Measurements from ENCODE around the gene TSPOAP1.

The TSPOAP1 gene

GRCh38 chr17:58316260-58316960, 12.2 kb downstream of the TSPOAP1 start:
- no peak for DNase-seq (ENCODE audit: low read depth in 3 of 3)

DNA sequence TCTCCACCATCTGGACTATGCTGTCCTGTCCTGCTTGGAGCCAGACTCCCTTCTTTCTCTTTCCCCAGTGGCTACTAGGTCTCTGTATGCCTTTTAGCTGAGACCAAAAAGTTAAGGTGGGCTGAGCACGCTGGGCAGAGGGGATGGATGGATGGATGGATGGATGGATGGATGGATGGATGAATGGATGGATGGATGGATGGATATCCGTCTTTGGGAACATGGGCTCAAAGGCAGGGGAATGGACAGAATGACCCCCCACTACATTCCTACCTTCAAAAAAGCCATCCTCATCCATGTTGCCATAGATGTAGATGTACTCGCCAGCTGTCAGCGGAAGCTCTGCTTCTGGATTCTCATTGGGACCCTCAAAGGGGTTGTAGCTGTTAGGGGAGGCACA, 12.8 kb downstream of the TSPOAP1 start:
- no peak for DNase-seq (ENCODE audit: low read depth in 3 of 3)

DNA sequence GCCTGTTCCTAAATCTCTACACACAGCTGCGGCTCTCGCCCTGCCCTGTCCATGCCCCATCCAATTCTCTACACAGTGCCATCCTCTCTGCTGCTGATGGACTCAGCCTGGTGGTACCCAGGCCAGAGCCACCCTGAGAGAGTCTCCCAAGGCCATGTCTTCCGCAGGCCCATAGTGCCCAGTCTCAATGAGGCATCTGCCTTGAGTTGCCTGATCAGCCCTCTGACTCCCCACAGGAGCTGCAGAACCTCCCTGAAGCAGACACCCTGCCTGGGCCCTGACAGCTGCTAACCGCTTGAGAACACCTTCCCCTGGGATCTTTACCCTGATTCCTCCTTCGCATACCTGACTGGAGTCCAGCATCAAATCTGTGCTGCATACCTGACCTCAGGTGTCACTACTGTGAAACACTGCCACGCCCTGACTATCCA, 13.3 kb downstream of the TSPOAP1 start:
- DNase-seq (ENCODE audit: low read depth in 3 of 3) = no peak

GRCh38 chr17:58314706-58315015, 13.9 kb downstream of the TSPOAP1 start:
- no peak for DNase-seq (ENCODE audit: low read depth in 3 of 3)

DNA sequence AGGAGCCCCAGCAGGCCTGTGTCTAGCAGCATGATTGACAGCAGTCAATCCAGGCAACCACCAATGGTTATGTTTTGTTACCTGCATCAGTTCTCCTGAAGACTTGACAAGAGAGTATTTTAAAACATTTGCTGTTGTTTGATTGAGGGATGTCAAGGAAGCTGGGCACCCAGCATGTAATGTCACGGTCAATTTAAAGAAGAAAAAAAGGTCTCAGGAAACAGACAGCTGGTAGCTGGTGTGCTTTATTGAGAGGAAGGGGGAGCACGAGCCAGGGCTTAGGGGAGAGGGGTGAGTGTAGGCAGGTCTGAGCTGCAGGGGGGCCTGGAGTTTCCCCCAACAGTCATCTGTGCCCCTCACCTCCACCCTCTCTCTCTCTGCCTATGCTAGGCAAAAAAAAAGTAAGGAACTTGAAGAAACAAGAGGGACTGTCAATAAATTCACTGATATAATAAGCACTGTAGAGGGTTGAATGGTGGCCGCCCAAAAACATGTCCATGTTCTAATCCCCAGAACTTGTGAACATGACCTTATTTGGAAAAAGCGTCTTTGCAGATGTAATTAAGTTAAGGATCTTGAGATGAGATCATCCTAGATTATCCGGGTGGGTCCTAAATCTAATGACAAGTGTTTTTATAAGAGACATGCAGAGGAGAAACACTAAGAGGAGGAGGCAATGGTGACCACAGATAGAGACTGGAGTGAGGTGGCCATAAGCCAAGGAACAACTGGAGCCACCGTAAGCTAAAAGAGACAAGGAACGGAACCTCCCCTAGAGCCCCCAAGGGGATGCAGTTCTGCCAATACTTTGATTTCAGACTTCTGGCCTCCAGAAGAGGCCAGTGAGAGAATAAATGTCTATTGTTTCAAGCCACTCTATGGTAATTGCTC, 14.5 kb downstream of the TSPOAP1 start:
- DNase-seq (ENCODE audit: low read depth in 3 of 3) = no peak

DNA sequence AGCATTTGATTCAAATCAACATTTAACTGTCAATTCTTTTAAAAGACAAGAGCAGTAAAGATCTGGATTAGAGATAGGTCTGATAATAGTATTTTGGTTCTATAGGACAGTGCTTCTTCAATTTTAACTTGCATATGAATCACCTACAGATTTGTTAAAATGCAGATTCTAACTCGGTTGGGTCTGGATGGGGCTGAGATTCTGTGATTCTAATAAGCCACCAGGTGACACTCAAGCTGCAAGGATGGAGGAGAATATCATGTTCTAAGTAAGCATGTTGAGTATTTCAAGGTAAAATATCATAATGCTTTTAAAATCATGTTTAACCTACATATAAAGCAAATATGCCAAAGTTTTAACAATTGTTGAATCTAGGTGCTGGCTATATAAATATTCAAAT, 15.8 kb downstream of the TSPOAP1 start:
- no peak for DNase-seq (ENCODE audit: low read depth in 3 of 3)

DNA sequence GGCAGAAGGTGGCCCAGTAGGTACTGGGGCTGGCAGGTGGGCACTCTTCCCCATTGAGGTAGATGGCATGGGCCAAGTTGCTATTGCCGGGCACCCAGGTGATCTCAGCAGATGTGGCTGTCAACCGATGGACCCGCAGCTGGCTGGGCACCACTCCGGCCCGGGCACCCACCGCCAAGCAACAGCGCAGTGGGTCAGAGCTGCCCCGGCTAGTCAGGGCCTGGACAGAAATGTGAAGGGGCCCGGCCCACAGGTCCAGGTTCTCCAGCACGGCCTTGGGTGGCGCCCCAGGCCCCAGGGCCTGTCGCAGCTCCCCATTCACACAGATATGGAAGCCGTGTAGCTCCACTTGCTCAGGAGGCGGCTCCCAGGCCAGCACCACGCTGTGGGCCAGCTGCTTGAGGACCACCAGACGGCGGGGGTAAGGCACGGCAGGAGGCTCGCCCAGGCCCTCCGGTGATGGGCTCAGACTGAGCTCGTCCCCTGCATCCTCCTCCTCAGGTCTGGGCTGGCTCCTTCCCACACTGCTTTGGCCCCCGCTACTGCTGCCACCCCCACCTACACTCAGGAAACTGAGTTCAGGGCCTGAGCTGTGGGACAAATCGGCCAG, 16.5 kb downstream of the TSPOAP1 start:
- DNase-seq (ENCODE audit: low read depth in 3 of 3) = no peak

DNA sequence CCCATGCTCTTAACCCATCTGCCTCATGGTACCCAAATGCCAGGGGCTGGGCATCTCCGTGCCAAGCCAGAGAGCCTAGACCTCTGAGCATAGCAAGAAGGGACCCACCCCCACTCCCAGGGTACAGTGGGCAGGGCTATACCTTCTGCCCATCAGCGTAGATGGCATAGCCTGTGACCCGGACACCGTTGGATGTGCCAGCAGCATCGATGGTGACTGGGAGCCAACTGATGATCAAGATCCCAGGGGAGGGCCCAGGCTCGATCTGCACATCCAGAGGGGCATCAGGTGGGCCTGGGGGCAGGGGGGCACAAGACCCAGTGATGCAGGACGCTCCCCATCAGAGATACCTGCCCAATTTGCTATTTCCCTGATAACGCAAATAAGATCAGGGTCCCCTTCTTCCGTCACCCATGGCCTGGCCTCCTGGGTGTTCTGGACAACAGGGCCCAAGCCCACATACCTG, 17.1 kb downstream of the TSPOAP1 start:
- DNase-seq (ENCODE audit: low read depth in 3 of 3) = no peak

DNA sequence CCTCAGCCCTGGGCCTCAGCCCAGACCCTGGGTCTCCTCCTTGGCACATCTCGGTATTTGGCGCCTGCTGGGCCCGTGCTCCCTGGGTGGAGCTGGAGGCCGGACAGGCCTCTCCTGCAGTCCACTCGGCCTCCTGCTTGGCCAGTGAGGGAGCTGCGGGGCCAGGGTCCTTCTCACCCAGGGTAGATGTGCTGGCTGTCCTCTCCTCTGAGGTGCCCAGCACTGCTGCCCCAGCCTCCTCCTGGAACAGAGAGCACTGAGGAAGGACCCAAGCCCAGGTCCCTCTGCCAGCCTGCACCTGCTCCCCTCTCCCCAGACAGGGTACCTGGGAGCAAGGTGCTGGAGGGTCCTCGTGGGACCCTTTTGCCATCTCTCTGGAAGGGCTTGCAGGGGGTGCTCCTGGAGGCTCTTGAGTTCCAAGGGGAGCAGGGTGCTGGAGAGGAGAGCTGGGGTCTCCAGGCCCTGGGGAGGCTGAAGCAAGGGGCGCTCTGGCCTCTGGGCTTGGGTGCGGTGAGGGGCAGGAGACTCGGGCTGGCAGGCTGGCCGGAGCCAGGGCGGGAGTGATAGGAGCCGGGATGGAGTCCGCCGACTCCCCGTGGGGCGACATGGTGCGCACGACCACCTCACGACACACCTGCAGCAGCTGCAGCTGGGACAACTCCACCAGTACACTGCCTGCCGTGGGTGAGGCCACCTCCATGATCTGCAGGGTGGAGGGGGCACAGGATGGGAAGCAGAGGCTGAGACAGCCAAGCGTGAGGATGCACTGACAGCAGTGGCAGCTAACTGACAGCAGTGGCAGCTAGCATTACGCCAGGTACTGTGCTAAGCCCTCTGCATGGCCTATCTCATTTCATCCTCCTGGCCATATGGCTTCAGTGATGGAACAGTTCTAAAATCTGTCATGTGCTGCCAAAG, 17.8 kb downstream of the TSPOAP1 start:
- DNase-seq (ENCODE audit: low read depth in 3 of 3) = no peak

DNA sequence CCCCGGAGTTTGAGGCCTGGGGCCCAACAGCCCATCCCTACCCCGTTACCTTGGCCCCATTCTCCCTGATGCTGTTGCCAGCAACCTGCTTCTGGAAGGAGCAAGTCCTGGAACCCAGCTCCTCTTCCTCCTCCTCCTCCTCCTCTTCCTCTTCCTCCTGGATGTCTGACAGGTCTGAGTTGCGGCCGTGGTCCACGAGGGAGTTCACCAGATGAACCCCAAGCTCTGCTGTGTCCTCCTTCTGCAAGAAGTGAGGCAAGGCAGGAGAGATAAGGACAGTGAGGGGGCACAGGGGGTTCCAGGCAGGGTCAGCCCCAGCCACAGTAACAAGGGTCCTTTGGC, 18.7 kb downstream of the TSPOAP1 start:
- DNase-seq (ENCODE audit: low read depth in 3 of 3) = no peak

DNA sequence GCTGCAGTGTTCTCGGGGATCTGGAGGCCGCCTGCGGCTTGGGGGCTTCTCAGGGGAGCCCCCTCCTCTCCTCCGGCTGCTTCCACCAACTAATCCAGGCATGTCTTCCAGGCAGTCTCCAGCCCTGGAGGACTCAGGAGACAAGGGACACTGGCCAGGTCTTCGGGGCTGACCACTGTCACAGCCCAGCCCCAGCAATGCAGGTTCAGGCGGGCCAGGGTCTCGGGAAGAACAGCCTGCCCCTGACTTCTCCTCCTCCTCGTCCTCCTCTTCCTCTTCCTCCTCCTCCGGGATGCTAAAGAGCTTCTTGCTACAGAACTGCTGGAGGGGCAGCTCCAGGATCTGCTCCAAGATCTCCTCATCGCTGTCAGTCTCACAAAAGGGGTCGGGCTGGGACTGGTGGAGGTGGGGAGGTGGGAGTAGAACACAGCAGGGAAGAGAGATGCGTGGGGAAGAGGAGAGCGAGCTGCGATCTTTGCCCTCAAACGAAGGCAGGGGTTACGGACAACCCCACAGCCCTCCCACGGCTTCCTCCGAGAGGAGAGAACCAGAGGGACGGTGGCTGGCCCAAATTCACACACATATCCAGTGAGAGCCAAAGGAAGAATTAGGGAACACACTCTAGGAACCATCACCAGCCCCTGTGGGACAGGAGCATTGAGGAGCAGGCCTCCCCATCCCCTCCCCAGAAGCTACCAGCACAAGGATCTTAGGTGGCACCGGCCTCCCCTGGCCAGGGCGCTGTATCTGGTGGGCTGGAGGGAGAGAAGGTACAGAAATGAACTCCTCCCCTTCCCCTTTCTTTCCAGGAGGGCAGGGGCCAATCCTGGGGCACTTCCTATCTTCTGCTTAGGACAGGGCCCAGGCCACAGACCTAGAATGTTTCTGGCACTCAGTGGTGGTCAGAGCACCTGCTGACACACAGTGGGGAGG, 19.3 kb downstream of the TSPOAP1 start:
- no peak for DNase-seq (ENCODE audit: low read depth in 3 of 3)

DNA sequence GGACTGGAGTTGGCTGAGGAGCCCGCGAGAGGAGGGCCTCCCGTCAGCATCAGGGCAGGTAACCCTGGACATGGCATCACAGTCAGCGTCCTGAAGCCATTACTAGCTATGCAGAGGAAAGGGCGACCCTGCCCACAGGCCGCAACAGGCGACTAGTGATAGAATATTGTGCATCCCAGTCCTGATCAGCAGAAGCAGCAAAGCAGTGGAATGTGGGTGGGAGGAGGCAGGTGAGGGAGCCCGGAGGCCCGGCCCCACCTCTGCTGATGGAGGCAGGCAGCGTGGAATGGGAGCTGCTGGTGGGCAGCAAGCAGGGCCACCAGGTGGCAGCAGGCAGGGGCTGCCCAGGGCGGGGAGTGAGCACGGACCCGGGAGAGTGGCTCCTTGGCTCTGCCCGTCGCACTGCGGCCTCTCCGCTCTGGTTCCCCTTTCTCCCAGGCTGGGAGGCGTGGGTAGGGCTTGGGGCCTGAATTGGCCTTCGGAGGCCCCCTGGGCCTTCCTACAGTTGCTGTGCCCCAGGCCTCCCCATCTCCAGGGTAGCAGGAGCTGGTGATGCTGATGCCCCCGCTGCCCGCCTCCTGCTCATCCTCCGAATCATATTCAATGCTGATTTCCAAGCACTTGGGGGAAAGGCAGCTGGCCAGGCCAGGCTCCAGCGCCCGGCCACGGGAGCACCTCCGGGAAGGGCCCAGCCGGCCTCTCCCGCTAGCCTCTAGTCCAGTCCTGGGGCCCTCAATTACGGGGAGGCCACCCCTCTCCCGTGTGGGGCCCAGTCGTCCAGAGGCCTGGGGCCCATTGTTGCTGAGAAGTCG, 20.2 kb downstream of the TSPOAP1 start:
- no peak for DNase-seq (ENCODE audit: low read depth in 3 of 3)

- no peak for DNase-seq (ENCODE audit: low read depth in 3 of 3)
Observed at GRCh38 chr17:58307468-58308172, 21.0 kb downstream of the TSPOAP1 start.

DNA sequence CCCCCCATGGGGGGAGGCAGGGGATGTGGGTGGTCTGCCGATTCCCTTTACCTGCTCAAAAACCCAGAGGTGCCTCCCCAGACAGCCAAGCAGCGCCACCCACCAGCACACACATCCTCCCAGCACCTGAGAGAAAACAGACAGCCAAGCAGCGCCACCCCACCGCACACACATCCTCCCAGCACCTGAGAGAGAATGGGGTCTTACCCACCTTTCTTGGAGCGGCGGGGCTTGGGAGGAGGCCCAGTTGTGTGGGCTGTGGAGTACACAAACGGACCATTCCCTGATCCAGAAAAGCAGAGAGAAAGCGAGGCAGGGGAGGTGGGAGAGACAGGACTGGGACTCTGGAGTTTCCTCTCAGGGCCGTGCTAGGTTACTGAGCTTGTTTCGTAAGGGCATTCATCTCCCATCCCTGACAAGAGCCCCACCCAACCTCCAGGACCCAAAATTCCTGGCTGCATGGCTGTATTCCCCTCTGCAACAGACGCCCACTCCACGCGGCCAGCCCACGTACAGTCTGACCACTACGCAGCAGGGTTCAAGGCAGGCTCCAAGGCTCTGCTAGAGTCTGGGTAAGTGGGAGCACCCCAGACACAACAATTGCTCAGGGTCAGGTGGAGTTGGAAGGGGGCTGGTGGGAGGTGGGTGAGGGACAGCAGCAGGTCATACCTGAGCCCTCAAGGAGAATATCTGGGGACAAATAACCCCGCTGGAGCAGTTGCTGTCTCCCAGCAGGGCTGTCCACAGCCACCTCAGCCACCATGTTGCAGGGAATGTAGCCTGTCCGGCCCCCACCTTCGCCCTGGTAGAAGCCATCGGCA, 22.3 kb downstream of the TSPOAP1 start:
- DNase-seq (ENCODE audit: low read depth in 3 of 3) = no peak

DNA sequence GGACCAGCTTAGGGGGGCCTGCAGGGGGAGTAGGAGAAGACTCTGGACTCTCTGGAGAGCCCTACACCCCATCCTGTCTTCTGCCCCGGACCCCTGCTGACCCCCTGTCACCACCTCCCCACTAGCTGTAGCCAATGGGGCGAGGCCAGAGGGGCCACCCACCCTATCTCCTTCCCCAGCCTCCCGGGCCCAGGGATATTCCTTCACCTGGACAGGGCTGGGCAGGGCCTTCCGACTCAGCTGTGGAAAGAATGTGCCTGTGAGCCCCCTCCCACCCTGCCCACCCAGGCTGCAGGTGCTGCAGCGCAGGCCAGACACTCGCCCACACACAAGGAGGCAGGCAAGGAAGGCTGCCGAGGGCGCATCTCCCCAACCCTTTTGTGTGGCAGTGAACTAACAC, 23.0 kb downstream of the TSPOAP1 start:
- no peak for DNase-seq (ENCODE audit: low read depth in 3 of 3)

DNA sequence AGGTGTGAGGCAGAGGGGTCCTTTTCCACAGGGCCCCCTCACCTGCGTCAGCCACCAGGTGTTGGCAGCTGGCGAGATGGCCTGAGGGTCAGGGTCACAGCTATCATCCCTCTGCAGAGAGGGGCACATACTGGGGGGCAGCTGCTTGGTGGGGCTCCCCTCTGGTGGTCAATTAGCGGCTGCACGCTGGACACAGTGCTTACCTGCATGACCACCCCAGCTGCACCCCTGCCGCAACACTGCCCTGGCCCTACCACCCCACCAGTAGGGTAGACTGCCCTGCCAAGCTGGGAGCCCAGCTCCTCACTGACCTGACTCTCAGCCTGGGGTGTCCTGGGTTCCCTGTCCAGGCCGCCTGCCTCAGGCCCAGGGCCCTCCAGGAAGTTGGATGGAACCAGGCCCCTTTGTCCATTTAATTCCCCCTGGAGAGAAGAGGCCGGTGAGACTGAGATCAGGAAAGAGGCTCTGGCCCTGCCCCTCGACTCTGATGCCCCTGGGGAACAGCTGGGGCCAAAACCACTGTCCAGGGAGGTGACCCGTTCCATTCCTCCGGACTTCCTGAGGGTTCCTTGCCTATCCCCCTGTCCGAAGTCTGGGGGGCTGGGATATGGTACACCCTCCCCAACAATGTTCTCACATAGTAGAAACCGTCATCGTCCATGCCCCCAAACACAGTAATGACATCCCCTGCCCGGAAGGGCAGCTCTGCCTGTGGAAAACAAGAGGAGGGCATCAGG, 23.7 kb downstream of the TSPOAP1 start:
- DNase-seq (ENCODE audit: low read depth in 3 of 3) = no peak

DNA sequence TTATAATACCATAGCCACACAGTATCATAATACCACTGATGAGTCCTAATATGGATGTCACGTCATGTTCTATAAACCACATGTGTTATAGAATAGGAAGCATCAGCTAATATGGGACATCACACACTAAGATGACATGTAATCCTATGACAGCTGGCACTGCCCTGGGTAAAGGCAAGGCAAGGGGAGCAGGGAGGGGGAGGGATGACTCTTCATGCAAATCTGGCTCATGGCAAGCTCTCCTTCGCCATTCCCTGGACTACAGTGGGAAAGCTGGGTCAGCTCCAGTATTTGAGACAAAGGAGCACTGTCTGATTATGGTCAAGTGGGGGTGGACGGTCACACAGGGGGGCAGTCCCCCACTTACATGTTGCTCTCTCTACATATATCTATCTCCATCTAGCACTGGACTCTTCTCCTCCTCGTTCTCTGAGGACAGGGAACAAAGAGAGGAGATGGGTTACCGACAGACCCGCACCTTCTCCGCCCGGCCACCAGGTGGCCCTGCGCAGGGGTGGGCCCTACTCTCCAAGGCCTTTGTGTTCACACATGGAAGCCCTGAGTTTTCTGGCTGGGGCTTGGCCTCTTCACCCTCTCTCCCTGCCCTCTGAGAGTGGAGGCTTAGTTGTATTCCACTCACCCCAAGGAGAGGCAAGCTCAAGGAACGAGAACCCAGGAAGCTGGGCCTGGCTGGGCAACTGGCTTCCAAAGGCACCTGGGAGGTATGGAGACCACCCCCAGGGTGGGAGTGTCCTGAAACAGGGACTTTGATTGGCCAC, 24.4 kb downstream of the TSPOAP1 start:
- peak in 2 of 3 experiments; percentile 32 to 37 for DNase-seq (ENCODE audit: low read depth in 3 of 3)
